GM13977 (cell line): ENCODE results near the gene CREBBP.

Experiments used
- DNase-seq: peaks from one replicate; pipeline ENCODE4 v3.0.0; 2012; ENCODE audit warnings: low spot score
- in situ Hi-C: fragments of 300-500 bp; cut with MboI; formaldehyde crosslinking; loops from one replicate; pipeline ENCODE4 v1.12.0; 2022; ENCODE audit warnings: low sequenced_read_pairs, low pct_unique_long_range_greater_than_20kb, mixed read lengths, inconsistent platforms; ENCODE audit not compliant: unreplicated experiment
- TF ChIP-seq, protein P1 (sequence below): IDR thresholded peaks from 2 replicates; pipeline ENCODE4 v1.5.1; 2012; ENCODE audit warnings: mild to moderate bottlenecking, control low read depth; ENCODE audit not compliant: insufficient read depth; ENCODE audit errors: extremely low read depth, missing control alignments

The CREBBP gene

DNA sequence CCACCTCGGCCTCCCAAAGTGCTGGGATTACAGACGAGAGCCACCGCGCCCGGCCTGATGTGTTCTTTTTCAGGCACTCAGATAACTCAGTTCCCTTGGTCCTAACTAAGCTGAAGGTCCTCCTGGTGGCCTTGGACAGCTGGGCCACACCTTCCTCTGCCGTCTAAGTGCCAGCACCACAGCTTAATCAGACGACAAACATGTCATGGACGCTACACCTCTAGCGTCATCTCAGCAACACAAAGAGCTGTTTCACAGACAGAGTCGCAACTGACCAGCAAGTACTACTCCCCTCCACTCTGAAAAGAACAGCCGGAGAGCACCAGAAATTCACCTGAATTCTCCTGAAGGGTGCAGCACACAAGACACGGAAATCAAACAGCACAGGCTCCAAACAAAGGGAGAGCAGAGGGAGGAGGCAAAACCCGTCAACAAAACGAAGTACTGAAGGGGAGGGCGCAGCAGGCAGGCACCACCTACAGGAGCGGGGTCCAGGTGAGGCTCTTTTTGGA is 167.6 kb downstream of the CREBBP start:
- in situ Hi-C loops: no loop called here
- TF ChIP-seq, protein P1, sequence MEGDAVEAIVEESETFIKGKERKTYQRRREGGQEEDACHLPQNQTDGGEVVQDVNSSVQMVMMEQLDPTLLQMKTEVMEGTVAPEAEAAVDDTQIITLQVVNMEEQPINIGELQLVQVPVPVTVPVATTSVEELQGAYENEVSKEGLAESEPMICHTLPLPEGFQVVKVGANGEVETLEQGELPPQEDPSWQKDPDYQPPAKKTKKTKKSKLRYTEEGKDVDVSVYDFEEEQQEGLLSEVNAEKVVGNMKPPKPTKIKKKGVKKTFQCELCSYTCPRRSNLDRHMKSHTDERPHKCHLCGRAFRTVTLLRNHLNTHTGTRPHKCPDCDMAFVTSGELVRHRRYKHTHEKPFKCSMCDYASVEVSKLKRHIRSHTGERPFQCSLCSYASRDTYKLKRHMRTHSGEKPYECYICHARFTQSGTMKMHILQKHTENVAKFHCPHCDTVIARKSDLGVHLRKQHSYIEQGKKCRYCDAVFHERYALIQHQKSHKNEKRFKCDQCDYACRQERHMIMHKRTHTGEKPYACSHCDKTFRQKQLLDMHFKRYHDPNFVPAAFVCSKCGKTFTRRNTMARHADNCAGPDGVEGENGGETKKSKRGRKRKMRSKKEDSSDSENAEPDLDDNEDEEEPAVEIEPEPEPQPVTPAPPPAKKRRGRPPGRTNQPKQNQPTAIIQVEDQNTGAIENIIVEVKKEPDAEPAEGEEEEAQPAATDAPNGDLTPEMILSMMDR: no peak
- DNase-seq: no peak

DNA sequence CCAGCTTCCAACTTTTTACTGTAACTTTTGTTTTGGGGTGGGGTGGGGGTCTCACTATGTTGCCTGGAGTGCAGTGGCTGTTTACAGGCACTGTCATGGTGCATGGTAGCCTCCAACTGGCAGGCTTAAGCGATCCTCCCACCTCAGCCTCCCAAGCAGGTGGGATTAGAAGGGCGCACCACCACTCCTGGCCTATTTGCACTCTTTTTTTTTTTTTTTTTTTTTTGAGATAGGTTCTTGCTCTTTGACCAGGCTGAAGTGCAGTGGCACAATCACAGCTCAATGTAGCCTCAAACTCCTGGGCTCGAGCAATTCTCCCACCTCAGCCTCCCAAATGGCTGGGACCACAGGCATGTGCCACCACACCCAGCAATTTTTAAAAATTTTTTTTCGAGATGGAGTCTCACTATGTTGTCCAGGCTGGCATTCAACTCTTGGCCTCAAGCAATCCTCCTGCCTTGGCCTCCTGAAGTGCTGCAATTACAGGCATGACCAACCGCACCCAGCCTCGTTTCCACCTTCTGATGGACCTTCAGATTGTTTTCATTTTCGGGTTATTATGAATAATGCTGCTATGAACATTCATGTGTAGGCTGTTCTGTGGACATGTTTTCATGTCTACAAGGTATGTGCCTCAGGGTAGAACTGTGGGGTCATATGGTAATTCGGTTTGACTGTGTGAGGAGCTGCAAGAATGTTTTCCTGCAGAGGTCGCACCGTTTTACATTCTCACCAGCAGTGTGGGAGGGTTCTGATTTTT is 174.1 kb downstream of the CREBBP start:
- TF ChIP-seq, protein P1: no peak
- in situ Hi-C loops: no loop called here
- no peak for DNase-seq

DNA sequence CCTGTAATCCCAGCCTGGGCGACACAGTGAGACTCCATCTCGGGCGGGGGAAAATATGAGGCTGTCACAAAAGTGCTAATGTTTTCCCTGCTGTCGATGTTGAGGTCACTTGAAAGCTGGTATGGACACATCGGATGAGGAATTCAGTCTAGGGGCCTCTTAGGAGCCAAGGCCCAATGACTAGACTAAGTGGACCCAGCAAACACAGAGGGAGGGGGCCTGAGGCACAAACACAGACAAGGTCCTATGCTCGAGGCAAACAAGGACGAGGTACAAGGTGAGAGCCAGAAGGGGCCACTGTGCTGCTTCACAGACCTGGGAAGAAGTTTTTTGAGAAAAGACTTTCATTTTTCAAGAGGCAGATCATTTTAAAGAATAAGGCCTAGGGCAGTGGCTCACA is 178.4 kb downstream of the CREBBP start:
- DNase-seq: no peak
- in situ Hi-C loops: no loop called here
- TF ChIP-seq, protein P1: no peak

DNA sequence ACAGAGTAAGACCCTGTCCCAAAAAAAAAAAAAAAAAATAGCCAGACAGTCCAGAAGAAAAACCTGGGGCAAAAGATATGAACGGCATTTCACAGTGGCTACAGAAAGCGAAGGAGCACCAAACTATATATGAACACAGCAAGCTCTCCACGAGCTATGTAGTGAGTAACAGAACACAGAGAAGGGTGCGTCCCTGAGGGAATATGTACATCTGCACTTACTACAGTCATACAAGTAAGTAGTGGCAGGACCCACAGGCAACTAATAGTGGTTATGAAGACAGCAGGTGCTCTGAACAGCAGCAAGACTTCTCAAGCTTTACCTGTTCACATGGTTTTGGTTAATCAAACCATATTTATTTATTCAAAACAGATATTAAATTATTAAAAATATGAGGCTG is 179.0 kb downstream of the CREBBP start:
- TF ChIP-seq, protein P1: no peak
- no peak for DNase-seq

DNA sequence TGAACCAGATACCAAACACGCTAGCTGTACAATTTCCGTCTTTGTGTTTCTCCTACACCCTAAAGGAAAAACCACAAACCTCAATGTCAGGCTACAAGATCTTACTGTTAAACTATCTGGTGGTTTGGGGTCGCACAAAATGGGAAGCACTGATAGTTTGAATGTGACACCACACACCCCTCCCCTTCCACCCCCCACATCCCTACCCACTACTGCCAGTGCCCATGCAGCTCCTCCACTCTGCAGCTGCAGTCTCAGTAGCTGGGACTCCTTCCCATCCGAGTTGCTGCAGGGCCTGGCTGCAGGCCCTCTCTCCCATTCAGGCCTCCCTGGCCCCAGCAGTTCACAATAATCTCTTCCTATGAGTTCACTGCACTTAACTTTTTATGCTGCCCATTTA is 181.6 kb downstream of the CREBBP start:
- TF ChIP-seq, protein P1: no peak
- in situ Hi-C loops: loop anchor here (25.0 kb wide), 1 partner anchor 188 kb away; the partner anchor contains the start of gene CREBBP
- DNase-seq: no peak

More for the DNA sequence above, 179.0 kb downstream of the CREBBP start:
- in situ Hi-C loops: no loop called here

DNA sequence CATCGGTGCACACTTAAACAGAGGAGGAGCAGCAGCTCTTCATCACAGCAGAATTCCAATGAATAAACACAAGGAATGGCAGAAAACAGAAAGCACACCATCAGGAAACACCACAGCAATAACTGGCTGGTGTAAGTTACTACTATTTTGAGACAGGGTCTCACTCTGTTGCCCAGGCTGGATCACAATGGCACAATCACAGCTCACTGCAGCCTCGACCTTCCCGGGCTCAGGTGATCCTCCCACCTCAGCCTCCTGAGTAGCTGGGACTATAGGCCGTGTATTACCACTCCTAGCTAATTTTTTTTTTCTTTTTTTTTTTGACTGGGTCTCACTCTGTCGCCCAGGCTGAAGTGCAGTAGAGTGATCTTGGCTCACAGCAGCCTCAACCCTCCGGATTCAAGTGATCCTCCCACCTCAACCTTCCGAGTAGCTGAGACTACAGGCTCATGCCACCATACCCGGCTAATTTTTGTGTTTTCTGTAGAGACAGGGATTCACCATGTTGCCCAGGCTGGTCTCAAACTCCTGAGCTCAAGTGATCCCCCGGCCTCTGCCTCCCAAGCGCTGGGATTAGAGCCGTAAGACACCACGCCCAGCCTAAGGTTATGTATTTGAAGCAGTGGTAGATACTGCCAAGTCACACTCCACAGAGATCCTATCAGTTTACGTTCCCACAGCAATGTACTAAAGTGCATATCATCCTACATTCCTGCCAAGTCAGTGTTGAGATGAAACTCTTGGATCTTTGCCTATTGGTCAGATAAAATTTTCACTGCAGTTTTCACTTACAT is 183.9 kb downstream of the CREBBP start:
- in situ Hi-C loops: loop anchor here (25.0 kb wide), 1 partner anchor 191 kb away; the partner anchor contains the start of gene CREBBP
- no peak for DNase-seq
- TF ChIP-seq, protein P1: no peak
